ENCODE data around the gene RNF114. TPM values are rescaled to one million over a fixed set of nuclear protein-coding genes. Genes with fewer than 3 reads are reported as not detected.

RNF114 gene
- total RNA-seq, 2 donors from 2014 or later: 101 to 109 TPM

DNA sequence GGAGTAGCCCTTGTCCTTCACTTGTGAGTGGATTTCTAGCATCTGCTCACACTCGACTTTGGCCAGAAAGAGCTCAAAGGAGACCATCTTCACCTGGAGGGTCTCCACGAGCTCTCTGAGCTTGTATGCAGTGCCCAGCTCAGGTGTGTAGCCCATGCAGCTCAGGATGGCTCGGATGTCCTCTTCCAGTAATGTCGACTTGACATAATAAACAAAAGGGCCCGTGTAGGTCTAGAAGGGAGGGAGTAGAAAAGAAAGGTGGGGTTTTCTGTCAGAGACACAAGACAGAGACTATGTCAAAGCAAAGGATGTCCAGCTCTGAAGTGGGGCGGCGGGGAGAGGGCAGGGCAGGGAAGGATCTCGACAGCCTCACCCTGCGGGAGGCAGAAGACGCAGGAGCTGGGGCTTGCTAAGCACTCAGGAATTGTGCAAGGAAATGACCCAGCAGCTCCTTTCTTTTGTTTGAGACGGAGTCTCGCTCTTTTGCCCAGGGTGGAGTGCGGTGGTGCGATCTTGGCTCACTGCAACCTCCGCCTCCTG is 29.5 kb upstream of the RNF114 start:
- no peaks in the 10 kb centered on the region for H3K9me3 ChIP-seq
- DNase-seq: no peak
- TF ChIP-seq, protein P1, sequence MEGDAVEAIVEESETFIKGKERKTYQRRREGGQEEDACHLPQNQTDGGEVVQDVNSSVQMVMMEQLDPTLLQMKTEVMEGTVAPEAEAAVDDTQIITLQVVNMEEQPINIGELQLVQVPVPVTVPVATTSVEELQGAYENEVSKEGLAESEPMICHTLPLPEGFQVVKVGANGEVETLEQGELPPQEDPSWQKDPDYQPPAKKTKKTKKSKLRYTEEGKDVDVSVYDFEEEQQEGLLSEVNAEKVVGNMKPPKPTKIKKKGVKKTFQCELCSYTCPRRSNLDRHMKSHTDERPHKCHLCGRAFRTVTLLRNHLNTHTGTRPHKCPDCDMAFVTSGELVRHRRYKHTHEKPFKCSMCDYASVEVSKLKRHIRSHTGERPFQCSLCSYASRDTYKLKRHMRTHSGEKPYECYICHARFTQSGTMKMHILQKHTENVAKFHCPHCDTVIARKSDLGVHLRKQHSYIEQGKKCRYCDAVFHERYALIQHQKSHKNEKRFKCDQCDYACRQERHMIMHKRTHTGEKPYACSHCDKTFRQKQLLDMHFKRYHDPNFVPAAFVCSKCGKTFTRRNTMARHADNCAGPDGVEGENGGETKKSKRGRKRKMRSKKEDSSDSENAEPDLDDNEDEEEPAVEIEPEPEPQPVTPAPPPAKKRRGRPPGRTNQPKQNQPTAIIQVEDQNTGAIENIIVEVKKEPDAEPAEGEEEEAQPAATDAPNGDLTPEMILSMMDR (IDR thresholded peaks at IDR 0.05): no peak
- peaks cover 8% of the 10 kb centered on the region for H3K4me1 ChIP-seq
- intact Hi-C loops (cut with DNase I): no loop called here
- no peak overlapping the region for H3K27ac ChIP-seq
- no peaks in the 10 kb centered on the region for H3K27me3 ChIP-seq
- H3K9ac ChIP-seq (ENCODE audit: low read depth in 2 of 2, low read length in 2 of 2): no peak overlapping the region
- no peak overlapping the region for H3K4me3 ChIP-seq
- peaks cover 10% of the 10 kb centered on the region for H3K36me3 ChIP-seq

- TF ChIP-seq, protein P1 (IDR thresholded peaks at IDR 0.05): no peak
- Histone ChIP-seq H3K27ac (no peak overlapping the region), H3K36me3 (peaks cover 10% of the 10 kb centered on the region)
Observed at GRCh38 chr20:49907405-49908257, 28.6 kb upstream of the RNF114 start.

DNA sequence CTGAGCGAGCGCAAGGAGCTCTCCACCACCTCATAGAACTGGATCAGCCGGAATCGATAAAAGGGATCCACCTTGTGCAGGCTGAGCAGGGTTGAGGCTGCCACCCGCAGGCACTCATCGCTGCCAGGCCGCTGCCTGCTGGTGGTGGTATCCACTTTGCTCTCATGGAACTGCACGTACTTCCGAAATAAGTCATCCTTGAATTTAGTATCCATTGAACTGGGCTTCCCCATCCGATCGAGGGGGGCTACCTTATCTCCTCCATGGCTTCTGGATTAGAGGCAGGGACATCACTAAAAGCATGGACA is 28.0 kb upstream of the RNF114 start:
- Histone ChIP-seq H3K27me3 (no peaks in the 10 kb centered on the region), H3K27ac (no peak overlapping the region), H3K4me3 (no peak overlapping the region), H3K9ac (ENCODE audit: low read depth in 2 of 2, low read length in 2 of 2) (no peak overlapping the region), H3K4me1 (peaks cover 8% of the 10 kb centered on the region), H3K9me3 (no peaks in the 10 kb centered on the region), H3K36me3 (peaks cover 10% of the 10 kb centered on the region)
- TF ChIP-seq, protein P1 (IDR thresholded peaks at IDR 0.05): no peak
- DNase-seq: no peak
- intact Hi-C loops (cut with DNase I): no loop called here

More at GRCh38 chr20:49907405-49908257, 28.6 kb upstream of the RNF114 start:
- intact Hi-C loops (cut with DNase I): no loop called here
- Histone ChIP-seq H3K4me1 (peaks cover 8% of the 10 kb centered on the region), H3K9ac (ENCODE audit: low read depth in 2 of 2, low read length in 2 of 2) (no peak overlapping the region), H3K9me3 (no peaks in the 10 kb centered on the region), H3K4me3 (no peak overlapping the region), H3K27me3 (no peaks in the 10 kb centered on the region)
- DNase-seq: no peak

- H3K9ac ChIP-seq (ENCODE audit: low read depth in 2 of 2, low read length in 2 of 2): peak overlapping the region in 1 of 2 donors; percentile 84
- H3K36me3 ChIP-seq: peaks cover 10% of the 10 kb centered on the region
- no peak overlapping the region for H3K4me3 ChIP-seq
- intact Hi-C loops (cut with DNase I): no loop called here
- no peaks in the 10 kb centered on the region for H3K9me3 ChIP-seq
- H3K4me1 ChIP-seq: peaks cover 16% of the 10 kb centered on the region
- TF ChIP-seq, protein P1 (IDR thresholded peaks at IDR 0.05): no peak
- no peaks in the 10 kb centered on the region for H3K27me3 ChIP-seq
- DNase-seq: peak; percentile 90
- H3K27ac ChIP-seq: peak overlapping the region; percentile 48
Observed at GRCh38 chr20:49909499-49910339, 26.5 kb upstream of the RNF114 start.

DNA sequence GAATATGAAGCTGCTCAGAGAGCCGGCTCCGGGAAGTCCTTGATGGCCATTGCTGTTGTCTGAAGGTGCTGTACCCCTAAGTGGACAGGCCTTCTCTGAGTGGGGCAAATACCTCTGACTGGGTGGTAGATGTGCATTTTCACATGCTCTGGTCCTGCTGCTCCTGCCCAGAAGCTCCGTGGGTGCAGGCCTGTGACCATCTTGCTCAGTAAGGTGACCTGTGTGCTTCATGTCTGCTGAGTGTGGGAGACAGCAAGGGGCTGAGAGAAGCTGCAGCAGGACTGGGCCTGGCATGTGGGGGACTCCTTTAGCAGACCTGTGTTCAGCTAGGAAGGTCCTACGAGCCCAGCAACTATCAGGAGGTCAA is 25.9 kb upstream of the RNF114 start:
- TF ChIP-seq, protein P1 (IDR thresholded peaks at IDR 0.05): no peak
- peak overlapping the region in 1 of 2 donors; percentile 84 for H3K9ac ChIP-seq (ENCODE audit: low read depth in 2 of 2, low read length in 2 of 2)
- peaks cover 10% of the 10 kb centered on the region for H3K36me3 ChIP-seq
- no peak overlapping the region for H3K4me3 ChIP-seq
- intact Hi-C loops (cut with DNase I): no loop called here
- no peaks in the 10 kb centered on the region for H3K9me3 ChIP-seq
- H3K27ac ChIP-seq: peak overlapping the region; percentile 48
- no peak for DNase-seq
- peaks cover 16% of the 10 kb centered on the region for H3K4me1 ChIP-seq
- H3K27me3 ChIP-seq: no peaks in the 10 kb centered on the region

All from colonic mucosa (tissue), 4 donors.